ENCODE measurements around the gene KTI12. TPM values are rescaled to one million over a fixed set of nuclear protein-coding genes. Genes with fewer than 3 reads are reported as not detected.

The KTI12 gene
- polyA plus RNA-seq, 3 donors, result 6.1 to 6.8 (median 6.7) TPM

GRCh38 chr1:51989582-51990477, 43.8 kb downstream of the KTI12 start:
- no peak for DNase-seq (ENCODE audit: low read depth in 3 of 3, low spot score in 2 of 3)

- DNase-seq (ENCODE audit: low read depth in 3 of 3, low spot score in 2 of 3), result no peak
Observed at GRCh38 chr1:51988254-51988653, 45.4 kb downstream of the KTI12 start.

- no peak for DNase-seq (ENCODE audit: low read depth in 3 of 3, low spot score in 2 of 3)
Observed at GRCh38 chr1:51986718-51987117, 46.9 kb downstream of the KTI12 start.

- DNase-seq (ENCODE audit: low read depth in 3 of 3, low spot score in 2 of 3), result no peak
Observed at GRCh38 chr1:51982161-51982560, 51.4 kb downstream of the KTI12 start.

Other genes starting within 250 kb of the KTI12 start
- 100 to 1,000 TPM; 130 to 133 (median 130) TPM for gene NRDC, start 155.1 kb downstream of the KTI12 start, polyA plus RNA-seq (ENCODE audit: insufficient read length in 3 of 3)
- gene RAB3B, start 43.1 kb downstream of the KTI12 start, polyA plus RNA-seq (ENCODE audit: insufficient read length in 3 of 3), result 1 to 10 TPM; 4.8 to 5.1 (median 4.8) TPM
- 10 to 100 TPM; 72.8 to 77.9 (median 73.1) TPM for gene TXNDC12, start 21.4 kb upstream of the KTI12 start, polyA plus RNA-seq (ENCODE audit: insufficient read length in 3 of 3)
- gene BTF3L4, start 22.5 kb upstream of the KTI12 start, polyA plus RNA-seq (ENCODE audit: insufficient read length in 3 of 3), result 10 to 100 TPM; 85.7 to 91.6 (median 90.7) TPM
- 10 to 100 TPM; 36.9 to 40.9 (median 39.5) TPM for gene ZFYVE9, start 108.3 kb upstream of the KTI12 start, polyA plus RNA-seq (ENCODE audit: insufficient read length in 3 of 3)